Body of pancreas (tissue), 4 donors: ENCODE data around the gene CEP97.

Source experiments
- CTCF ChIP-seq, 7 experiments: fragments of 450-650 bp in 4 of 7; fragments of 200-600 bp in 3 of 7; sonication (generic) in 3 of 7; IDR thresholded peaks; one replicate each; pipeline ENCODE4 v1.5.1; 2016 to 2019; ENCODE audit warnings: antibody characterized with exemption in 7 of 7
- POLR2A ChIP-seq, 3 donors: fragments of 450-650 bp; IDR thresholded peaks; one replicate each; pipeline ENCODE4 v1.6.1; 2016; ENCODE audit warnings: antibody characterized with exemption in 3 of 3, mild to moderate bottlenecking in 2 of 3

- TF ChIP-seq CTCF (IDR thresholded peaks at IDR 0.05) (peak in 2 of 7 experiments; percentile 6 to 15), POLR2A (IDR thresholded peaks at IDR 0.05) (peak in 1 of 3 donors; percentile 29)
Observed at GRCh38 chr3:101724329-101725193, at the start of gene CEP97.
